ENCODE results near the gene LRRC37A2.
"Not testable (repeated sequence)": the region's sequence is repeated elsewhere in the genome, so short reads cannot be mapped to it uniquely, and the experiment has no call there.

Gene LRRC37A2

GRCh38 chr17:46598344-46598931, 86.2 kb downstream of the LRRC37A2 start:
- DNase-seq: not testable (repeated sequence)

DNA sequence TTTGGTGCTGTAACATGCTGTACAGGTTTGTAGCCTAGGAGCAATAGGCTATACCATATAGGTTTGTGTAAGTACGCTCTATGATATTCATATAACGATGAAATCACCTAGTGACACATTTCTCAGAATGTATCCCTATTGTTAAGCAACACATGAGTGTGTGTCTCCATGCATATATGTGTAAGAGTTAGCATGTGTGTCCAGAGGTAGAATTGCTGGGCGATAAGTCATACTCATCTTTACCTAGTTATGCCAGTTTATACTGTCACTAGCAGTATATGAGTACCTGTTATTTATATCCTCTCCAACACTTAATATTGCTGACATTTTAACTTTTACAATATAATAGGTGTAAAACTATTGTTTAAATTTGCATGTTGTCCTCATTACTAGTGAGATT, 88.5 kb downstream of the LRRC37A2 start:
- not testable (repeated sequence) for DNase-seq

DNA sequence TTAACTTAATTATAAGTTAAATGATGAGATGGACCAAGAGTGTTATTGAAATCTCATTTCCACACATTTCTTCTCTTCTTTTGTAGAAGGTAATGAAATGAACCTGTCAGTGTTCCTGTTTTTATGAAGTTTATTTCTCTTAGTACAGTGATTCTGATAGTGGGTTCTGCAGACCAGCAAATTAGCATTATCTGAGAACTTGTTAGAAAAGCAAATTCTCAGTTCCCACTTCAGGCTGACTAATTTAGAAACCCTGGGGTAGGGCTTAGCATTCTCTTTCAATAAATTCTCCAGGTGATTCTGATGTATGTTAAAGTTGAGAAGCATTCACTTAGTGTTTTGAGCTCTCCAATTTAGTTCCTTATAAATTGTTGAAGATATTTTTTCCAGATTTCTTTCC, 90.9 kb downstream of the LRRC37A2 start:
- DNase-seq: not testable (repeated sequence)
